ENCODE data around the gene TBC1D25. TPM values are rescaled to one million over a fixed set of nuclear protein-coding genes. Genes with fewer than 3 reads are reported as not detected.

Gene TBC1D25
- total RNA-seq, 1 donor from 2014 or later, result 14.6 TPM

- ATAC-seq, result no peak
- no peak for DNase-seq
- Histone ChIP-seq H3K4me3 (no peak overlapping the region), H3K27ac (no peak overlapping the region), H3K27me3 (no peaks in the 10 kb centered on the region), H3K9me3 (no peaks in the 10 kb centered on the region), H3K36me3 (peaks cover 27% of the 10 kb centered on the region), H3K4me1 (no peaks in the 10 kb centered on the region)
- intact Hi-C loops (cut with DNase I), result no loop called here
- no peak for TF ChIP-seq CTCF (IDR thresholded peaks at IDR 0.05)
Observed at GRCh38 chrX:48604701-48605100, 65.2 kb downstream of the TBC1D25 start.

- ATAC-seq (no peak), DNase-seq (no peak)
- no peak overlapping the region for H3K4me3 ChIP-seq
- H3K4me1 ChIP-seq, result no peaks in the 10 kb centered on the region
- no peak overlapping the region for H3K27ac ChIP-seq
- no peak for TF ChIP-seq CTCF (IDR thresholded peaks at IDR 0.05)
- intact Hi-C loops (cut with DNase I), result no loop called here
- H3K9me3 ChIP-seq, result no peaks in the 10 kb centered on the region
- H3K27me3 ChIP-seq, result no peaks in the 10 kb centered on the region
- H3K36me3 ChIP-seq, result peaks cover 19% of the 10 kb centered on the region
Observed at GRCh38 chrX:48606091-48606490, 66.6 kb downstream of the TBC1D25 start.

GRCh38 chrX:48611703-48612102 lies 72.2 kb downstream of the TBC1D25 start:
- no peaks in the 10 kb centered on the region for H3K9me3 ChIP-seq
- no peaks in the 10 kb centered on the region for H3K36me3 ChIP-seq
- ATAC-seq (no peak), DNase-seq (no peak)
- no peak overlapping the region for H3K27ac ChIP-seq
- no peaks in the 10 kb centered on the region for H3K4me1 ChIP-seq
- TF ChIP-seq CTCF (IDR thresholded peaks at IDR 0.05), result no peak
- H3K4me3 ChIP-seq, result no peak overlapping the region
- intact Hi-C loops (cut with DNase I), result no loop called here
- H3K27me3 ChIP-seq, result no peaks in the 10 kb centered on the region

Other genes with a start within 250 kb of the TBC1D25 start
- gene SSX3, start 183.0 kb upstream of the TBC1D25 start, total RNA-seq, result not detected
- gene SSX4, start 156.2 kb upstream of the TBC1D25 start, total RNA-seq, result not detected
- not detected for gene SSX4B, start 127.8 kb upstream of the TBC1D25 start, total RNA-seq
- gene SLC38A5, start 69.5 kb upstream of the TBC1D25 start, total RNA-seq, result 21.5 TPM
- 33.9 TPM for gene FTSJ1, start 63.5 kb upstream of the TBC1D25 start, total RNA-seq
- 8.9 TPM for gene PORCN, start 30.7 kb upstream of the TBC1D25 start, total RNA-seq
- gene EBP, start 17.9 kb upstream of the TBC1D25 start, total RNA-seq, result 93.4 TPM
- 170 TPM for gene RBM3, start 34.8 kb downstream of the TBC1D25 start, total RNA-seq
- gene WDR13, start 57.8 kb downstream of the TBC1D25 start, total RNA-seq, result 121 TPM
- gene WAS, start 144.1 kb downstream of the TBC1D25 start, total RNA-seq, result 25.3 TPM
- gene SUV39H1, start 157.0 kb downstream of the TBC1D25 start, total RNA-seq, result 3.0 TPM
- 2.6 TPM for gene GLOD5, start 222.0 kb downstream of the TBC1D25 start, total RNA-seq
- gene GATA1, start 246.9 kb downstream of the TBC1D25 start, total RNA-seq, result 0.87 TPM

Data from upper lobe of right lung (tissue), 1 donor.